Hepatocyte (in vitro differentiated cells): ENCODE measurements around the gene PLCXD3.

Experiments used
- EZH2 ChIP-seq: fragments of 200-600 bp; sonication (generic); IDR thresholded peaks from 2 replicates; pipeline ENCODE4 v1.6.1; 2016; ENCODE audit warnings: antibody characterized with exemption, mild to moderate bottlenecking, borderline replicate concordance
- EZH2phosphoT487 ChIP-seq: fragments of 200-600 bp; sonication (generic); IDR thresholded peaks from one replicate; pipeline ENCODE4 v1.6.1; 2018; ENCODE audit warnings: antibody characterized with exemption, mild to moderate bottlenecking, low read depth, moderate library complexity; ENCODE audit not compliant: unreplicated experiment, severe bottlenecking
- TF ChIP-seq, protein P1 (sequence below): fragments of 200-600 bp; sonication (generic); IDR thresholded peaks from 2 replicates; pipeline ENCODE4 v1.5.1; 2016; ENCODE audit warnings: antibody characterized with exemption, mild to moderate bottlenecking; ENCODE audit not compliant: poor library complexity

DNA sequence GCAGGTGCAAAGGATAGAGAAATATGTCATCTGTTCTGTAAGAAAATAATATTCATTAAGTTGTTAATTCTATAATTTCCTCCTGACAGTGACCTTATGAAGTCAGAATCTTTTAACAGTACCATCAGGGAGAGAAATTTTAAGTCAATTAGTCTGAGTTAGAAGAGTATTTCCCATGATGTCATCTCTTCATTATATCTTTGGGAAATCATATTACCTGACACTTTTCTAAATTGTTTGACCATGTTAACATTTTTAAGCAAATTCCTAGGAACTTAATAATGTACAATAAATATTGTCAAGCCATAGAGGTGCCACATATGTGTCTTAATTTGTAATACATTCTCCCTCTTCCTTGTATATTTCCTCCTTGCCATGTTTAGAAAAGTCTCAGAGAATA lies 172.7 kb downstream of the PLCXD3 start:
- TF ChIP-seq, protein P1, sequence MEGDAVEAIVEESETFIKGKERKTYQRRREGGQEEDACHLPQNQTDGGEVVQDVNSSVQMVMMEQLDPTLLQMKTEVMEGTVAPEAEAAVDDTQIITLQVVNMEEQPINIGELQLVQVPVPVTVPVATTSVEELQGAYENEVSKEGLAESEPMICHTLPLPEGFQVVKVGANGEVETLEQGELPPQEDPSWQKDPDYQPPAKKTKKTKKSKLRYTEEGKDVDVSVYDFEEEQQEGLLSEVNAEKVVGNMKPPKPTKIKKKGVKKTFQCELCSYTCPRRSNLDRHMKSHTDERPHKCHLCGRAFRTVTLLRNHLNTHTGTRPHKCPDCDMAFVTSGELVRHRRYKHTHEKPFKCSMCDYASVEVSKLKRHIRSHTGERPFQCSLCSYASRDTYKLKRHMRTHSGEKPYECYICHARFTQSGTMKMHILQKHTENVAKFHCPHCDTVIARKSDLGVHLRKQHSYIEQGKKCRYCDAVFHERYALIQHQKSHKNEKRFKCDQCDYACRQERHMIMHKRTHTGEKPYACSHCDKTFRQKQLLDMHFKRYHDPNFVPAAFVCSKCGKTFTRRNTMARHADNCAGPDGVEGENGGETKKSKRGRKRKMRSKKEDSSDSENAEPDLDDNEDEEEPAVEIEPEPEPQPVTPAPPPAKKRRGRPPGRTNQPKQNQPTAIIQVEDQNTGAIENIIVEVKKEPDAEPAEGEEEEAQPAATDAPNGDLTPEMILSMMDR: no peak
- no peak for TF ChIP-seq EZH2
- TF ChIP-seq EZH2phosphoT487: no peak
